ENCODE data around the gene CPLANE1. TPM values are rescaled to one million over a fixed set of nuclear protein-coding genes. Genes with fewer than 3 reads are reported as not detected.
"Not testable (repeated sequence)": the region's sequence is repeated elsewhere in the genome, so short reads cannot be mapped to it uniquely, and the experiment has no call there.

Gene CPLANE1
- total RNA-seq, 1 experiment from 2014 or later = 3.5 TPM

DNA sequence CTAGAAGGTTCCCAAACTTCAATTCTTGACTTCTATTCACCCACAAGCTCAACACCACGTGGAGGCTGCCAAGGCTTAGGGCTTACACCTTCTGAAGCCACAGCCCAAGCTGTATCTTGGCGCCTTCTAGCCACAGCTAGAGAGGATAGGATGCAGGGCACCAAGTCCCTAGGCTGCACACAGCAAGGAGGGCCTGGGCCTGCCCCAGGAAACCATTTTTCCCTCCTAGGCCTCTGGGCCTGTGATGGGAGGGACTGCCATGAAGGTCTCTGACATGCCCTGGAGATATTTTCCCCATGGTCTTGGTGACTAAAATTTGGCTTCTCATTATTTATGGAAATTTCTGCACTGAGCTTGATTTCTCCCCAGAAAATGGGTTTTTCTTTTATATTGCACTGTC is 112.5 kb downstream of the CPLANE1 start:
- Histone ChIP-seq H3K4me1 (ENCODE audit: control insufficient read depth in 1 of 2, insufficient read depth in 2 of 2, low read length in 2 of 2) (peaks cover 0 to 6% of the 10 kb centered on the region in 2 experiments; a peak in 1 of 4 replicates), H4K20me1 (ENCODE audit: insufficient read depth) (no peaks in the 10 kb centered on the region), H3K9me2 (ENCODE audit: insufficient read depth) (no peaks in the 10 kb centered on the region; the same call in 1 of the 2 replicates), H3K27ac (ENCODE audit: low read depth, low read length) (no peak overlapping the region), H3K9ac (ENCODE audit: low read length) (no peak overlapping the region), H3K9me3 (ENCODE audit: control insufficient read depth in 1 of 2, insufficient read depth in 1 of 2, low read depth in 1 of 2, low read length in 2 of 2) (no peaks in the 10 kb centered on the region; a peak in 1 of 4 replicates), H3K27me3 (ENCODE audit: insufficient read depth, low read length) (no peaks in the 10 kb centered on the region), H3K79me2 (ENCODE audit: insufficient read depth, low read length) (no peaks in the 10 kb centered on the region), H3K4me3 (replicated peaks in 1 of 2; ENCODE audit: low read depth in 1 of 2, low read length in 2 of 2) (no peak overlapping the region), H3K4me2 (ENCODE audit: low read length) (no peak overlapping the region), H3K36me3 (ENCODE audit: control insufficient read depth in 1 of 2, insufficient read depth in 2 of 2, low read length in 2 of 2) (no peaks in the 10 kb centered on the region; a peak in 1 of 4 replicates), H2AFZ (ENCODE audit: low read depth, low read length, poor library complexity, severe bottlenecking) (no peak overlapping the region)
- CTCF ChIA-PET = no interaction called here
- ATAC-seq (no peak), DNase-seq (ENCODE audit: low read depth, low spot score) (no peak)
- RAD21 ChIA-PET (ENCODE audit: low non-redundant PET in 1 of 2, low total read pairs in 2 of 2, uncharacterized antibody in 2 of 2, unreplicated experiment in 2 of 2) = no interaction called here
- intact Hi-C loops (cut with micrococcal nuclease) = no loop called here
- POLR2A ChIA-PET = no interaction called here
- no TSS peak for BruUV-seq (replicated peaks)
- TF ChIP-seq CBX3 (IDR thresholded peaks at IDR 0.05; ENCODE audit: low read depth) (no peak), ELF1 (IDR thresholded peaks at IDR 0.05; ENCODE audit: borderline replicate concordance, low read depth) (no peak), EZH2 (IDR thresholded peaks at IDR 0.05) (no peak), POLR2AphosphoS5 (IDR thresholded peaks at IDR 0.05; ENCODE audit: low read depth, low read length) (no peak), ZNF274 (IDR thresholded peaks at IDR 0.05; ENCODE audit: low read depth, low read length) (no peak)
- TF ChIP-seq, protein P1, sequence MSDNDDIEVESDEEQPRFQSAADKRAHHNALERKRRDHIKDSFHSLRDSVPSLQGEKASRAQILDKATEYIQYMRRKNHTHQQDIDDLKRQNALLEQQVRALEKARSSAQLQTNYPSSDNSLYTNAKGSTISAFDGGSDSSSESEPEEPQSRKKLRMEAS (IDR thresholded peaks at IDR 0.05) = no peak
- TF ChIP-seq, protein P2, sequence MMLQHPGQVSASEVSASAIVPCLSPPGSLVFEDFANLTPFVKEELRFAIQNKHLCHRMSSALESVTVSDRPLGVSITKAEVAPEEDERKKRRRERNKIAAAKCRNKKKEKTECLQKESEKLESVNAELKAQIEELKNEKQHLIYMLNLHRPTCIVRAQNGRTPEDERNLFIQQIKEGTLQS (IDR thresholded peaks at IDR 0.05) = no peak

DNA sequence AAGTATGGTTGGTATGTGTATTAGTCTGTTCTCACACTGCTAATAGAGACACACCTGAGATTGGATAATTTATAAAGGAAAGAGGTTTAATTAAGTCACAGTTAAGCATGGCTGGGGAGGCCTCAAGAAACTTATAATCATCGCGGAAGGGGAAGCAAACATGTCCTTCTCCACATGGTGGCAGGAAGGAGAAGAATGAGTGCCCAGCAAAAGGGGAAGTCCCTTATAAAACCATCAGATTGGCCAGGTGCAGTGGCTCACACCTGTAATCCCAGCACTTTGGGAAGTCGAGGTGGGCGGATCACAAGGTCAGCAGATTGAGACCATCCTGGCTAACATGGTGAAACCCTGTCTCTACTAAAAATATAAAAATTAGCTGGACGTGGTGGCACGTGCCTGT is 113.9 kb downstream of the CPLANE1 start:
- DNase-seq (ENCODE audit: low read depth, low spot score); H3K36me3 ChIP-seq (ENCODE audit: control insufficient read depth in 1 of 2, insufficient read depth in 2 of 2, low read length in 2 of 2); intact Hi-C loops (cut with micrococcal nuclease); H3K9me3 ChIP-seq (ENCODE audit: control insufficient read depth in 1 of 2, insufficient read depth in 1 of 2, low read depth in 1 of 2, low read length in 2 of 2); CTCF ChIA-PET; H3K79me2 ChIP-seq (ENCODE audit: insufficient read depth, low read length); H3K4me2 ChIP-seq (ENCODE audit: low read length); H2AFZ ChIP-seq (ENCODE audit: low read depth, low read length, poor library complexity, severe bottlenecking); RAD21 ChIA-PET (ENCODE audit: low non-redundant PET in 1 of 2, low total read pairs in 2 of 2, uncharacterized antibody in 2 of 2, unreplicated experiment in 2 of 2); H3K9ac ChIP-seq (ENCODE audit: low read length); H3K4me3 ChIP-seq (replicated peaks in 1 of 2; ENCODE audit: low read depth in 1 of 2, low read length in 2 of 2); H3K27ac ChIP-seq (ENCODE audit: low read depth, low read length); POLR2A ChIA-PET; H3K4me1 ChIP-seq (ENCODE audit: control insufficient read depth in 1 of 2, insufficient read depth in 2 of 2, low read length in 2 of 2); BruUV-seq (replicated peaks); H3K9me2 ChIP-seq (ENCODE audit: insufficient read depth); ATAC-seq; H3K27me3 ChIP-seq (ENCODE audit: insufficient read depth, low read length); H4K20me1 ChIP-seq (ENCODE audit: insufficient read depth): not testable (repeated sequence)

Measured in HCT116 (cell line).